HepG2 (cell line): Measurements from ENCODE around the gene DHCR7. TPM values are rescaled to one million over a fixed set of nuclear protein-coding genes. Genes with fewer than 3 reads are reported as not detected.

ENCODE experiments used
- CREB1 ChIP-seq, 2 experiments: fragments of 450-650 bp in 1 of 2; IDR thresholded peaks; 2 replicates each; pipeline ENCODE4 v1.6.1; 2016 to 2017; ENCODE audit warnings: control low read depth in 1 of 2, mild to moderate bottlenecking in 1 of 2, missing compliant biosample characterization in 1 of 2, missing genetic modification characterization in 1 of 2
- CSRNP2 ChIP-seq: sonication (generic); formaldehyde crosslinking; conservative IDR thresholded peaks from 2 replicates; pipeline ENCODE4 v1.8.0; 2022; ENCODE audit warnings: low read depth, missing genetic modification reagents
- HNRNPK ChIP-seq: fragments of 200-400 bp; formaldehyde crosslinking; IDR thresholded peaks from 2 replicates; pipeline ENCODE4 v1.6.1; 2018; ENCODE audit warnings: low read length, low read depth, moderate library complexity, mild to moderate bottlenecking; ENCODE audit not compliant: poor library complexity, severe bottlenecking
- IRX3 ChIP-seq: sonication (generic); formaldehyde crosslinking; IDR thresholded peaks from 2 replicates; pipeline ENCODE4 v1.8.1; 2023; ENCODE audit warnings: mild to moderate bottlenecking, low read depth, missing genetic modification reagents, borderline replicate concordance
- KDM3A ChIP-seq: IDR thresholded peaks from 2 replicates; pipeline ENCODE4 v1.6.1; 2018; ENCODE audit warnings: low read depth, missing compliant biosample characterization
- KDM5B ChIP-seq: sonication (generic); formaldehyde crosslinking; IDR thresholded peaks from 2 replicates; pipeline ENCODE4 v1.4.0; 2020; ENCODE audit warnings: missing genetic modification reagents, mild to moderate bottlenecking, borderline replicate concordance
- MNT ChIP-seq: fragments of 450-650 bp; IDR thresholded peaks from 2 replicates; pipeline ENCODE4 v1.6.1; 2016
- NFYC ChIP-seq: IDR thresholded peaks from 2 replicates; pipeline ENCODE4 v1.6.1; 2016; ENCODE audit warnings: missing genetic modification reagents, missing compliant biosample characterization
- POGK ChIP-seq: sonication (generic); formaldehyde crosslinking; conservative IDR thresholded peaks from 2 replicates; pipeline ENCODE4 v1.8.0; 2022; ENCODE audit warnings: mild to moderate bottlenecking, moderate library complexity, missing genetic modification reagents
- ZBTB38 ChIP-seq: sonication (generic); formaldehyde crosslinking; IDR thresholded peaks from 2 replicates; pipeline ENCODE4 v1.5.1; 2020; ENCODE audit warnings: mild to moderate bottlenecking, missing genetic modification reagents
- ZFP41 ChIP-seq: sonication (generic); formaldehyde crosslinking; IDR thresholded peaks from 2 replicates; pipeline ENCODE4 v1.4.0; 2020; ENCODE audit warnings: mild to moderate bottlenecking, missing genetic modification reagents, borderline replicate concordance
- ZNF549 ChIP-seq: sonication (generic); formaldehyde crosslinking; IDR thresholded peaks from 2 replicates; pipeline ENCODE4 v1.5.0; 2020; ENCODE audit warnings: missing genetic modification reagents
- ZNF652 ChIP-seq: IDR thresholded peaks from 2 replicates; pipeline ENCODE4 v1.6.1; 2016; ENCODE audit warnings: low read depth, borderline replicate concordance
- ZNF691 ChIP-seq: sonication (generic); formaldehyde crosslinking; IDR thresholded peaks from 2 replicates; pipeline ENCODE4 v1.4.0; 2020; ENCODE audit warnings: missing genetic modification reagents, low read depth, mild to moderate bottlenecking, borderline replicate concordance
- ZNF792 ChIP-seq: IDR thresholded peaks from 2 replicates; pipeline ENCODE4 v1.6.1; 2016
- ZNF891 ChIP-seq: sonication (generic); formaldehyde crosslinking; IDR thresholded peaks from 2 replicates; pipeline ENCODE4 v1.5.0; 2020; ENCODE audit warnings: mild to moderate bottlenecking, missing genetic modification reagents
- ZXDC ChIP-seq: sonication (generic); formaldehyde crosslinking; IDR thresholded peaks from 2 replicates; pipeline ENCODE4 v1.5.0; 2020; ENCODE audit warnings: mild to moderate bottlenecking, missing genetic modification reagents
- polyA plus RNA-seq, 8 experiments: library from polyadenylated mRNA; depleted of rRNA in 3 of 8; stranded (reverse) in 7 of 8; unstranded in 1 of 8; fragments of >200 nt; fragmentation: Illumina TruSeq in 4 of 8; extraction: Trizol in 4 of 8; gene quantifications; 2 replicates each; pipeline versions ENCODE4 v1.2.1 to v1.2.3, GENCODE V29; 2011 to 2016; ENCODE audit warnings: low read depth in 4 of 8, missing spikeins in 1 of 8, mixed read lengths in 1 of 8; ENCODE audit not compliant: insufficient read depth in 1 of 8
- total RNA-seq, 5 experiments: library from RNA; depleted of rRNA; stranded (reverse); fragments of >200 nt; fragmentation: Illumina TruSeq; extraction: Trizol; gene quantifications; 2 replicates each; pipeline ENCODE4 v1.2.3, GENCODE V29; 2016; ENCODE audit warnings: low read depth in 1 of 5

DHCR7 gene
- total and polyA plus RNA-seq, 2 of the 13 experiments (the other 11 are each of a cell fraction or from before 2014, with no cell fraction given), result 96.0 to 143 TPM

GRCh38 chr11:71448257-71449171 is at the start of gene DHCR7 (continued):
- TF ChIP-seq HNRNPK (peak; percentile 92), ZNF691 (CRISPR knock-in tag) (no peak), ZXDC (peak; percentile 84), ZNF652 (no peak), MNT (peak; percentile 87), NFYC (CRISPR knock-in tag) (peak; percentile 96), CSRNP2 (0 out of 2 replicates have a peak, but pooled peaks have one; percentile 58), ZNF549 (CRISPR knock-in tag) (no peak), KDM3A (CRISPR knock-in tag) (peak; percentile 87), ZFP41 (0 out of 2 replicates have a peak, but pooled peaks have one; percentile 72), ZNF792 (CRISPR knock-in tag) (peak; percentile 17; the same call in 1 of the 2 replicates), CREB1 (IDR thresholded peaks at IDR 0.05) (peak; percentile 84), CREB1 (CRISPR knock-in tag; IDR thresholded peaks at IDR 0.05) (peak; percentile 76), IRX3 (CRISPR knock-in tag) (peak; percentile 84; the same call in 1 of the 2 replicates), ZBTB38 (CRISPR knock-in tag) (peak; percentile 82), KDM5B (CRISPR knock-in tag) (peak; percentile 46; the same call in 1 of the 2 replicates), ZNF891 (CRISPR knock-in tag) (peak; percentile 74; the same call in 1 of the 2 replicates), POGK (peak; percentile 72)
